Muscle of leg (tissue), 11 donors: ENCODE measurements around the gene KCNQ1OT1. TPM values are rescaled to one million over a fixed set of nuclear protein-coding genes. Genes with fewer than 3 reads are reported as not detected.

Experiments
- DNase-seq: peaks from one replicate; pipeline ENCODE4 v3.0.0; 2013
- H3K27ac ChIP-seq: one replicate; pipeline ENCODE4 v1.5.1; 2013; ENCODE audit warnings: mild to moderate bottlenecking, low read length, control low read depth
- H3K27me3 ChIP-seq: one replicate; pipeline ENCODE4 v1.6.1; 2013; ENCODE audit warnings: low read length; ENCODE audit not compliant: control insufficient read depth, insufficient read depth
- H3K36me3 ChIP-seq: one replicate; pipeline ENCODE4 v1.6.1; 2013; ENCODE audit warnings: low read length; ENCODE audit not compliant: control insufficient read depth, insufficient read depth
- H3K4me1 ChIP-seq: one replicate; pipeline ENCODE4 v1.6.1; 2013; ENCODE audit warnings: low read length; ENCODE audit not compliant: control insufficient read depth, insufficient read depth
- H3K4me3 ChIP-seq: one replicate; pipeline ENCODE4 v1.5.1; 2013; ENCODE audit warnings: low read length, control low read depth
- H3K9me3 ChIP-seq: replicated peaks from 2 replicates; pipeline ENCODE4 v1.6.1; 2013; ENCODE audit warnings: low read depth, low read length; ENCODE audit not compliant: control insufficient read depth
- WGBS: methylation state at CpG from one replicate; pipeline ENCODE4 v1.1.5; 2013; ENCODE audit warnings: missing lambda C conversion rate; ENCODE audit not compliant: insufficient coverage; 5-methylcytosine and 5-hydroxymethylcytosine counted together
- polyA plus RNA-seq, 8 donors: library from polyadenylated mRNA; unstranded; fragments of 120-200 nt; gene quantifications; one replicate each; pipeline versions ENCODE4 v1.2.1 to v1.2.3, GENCODE V29; 2013; ENCODE audit warnings: inconsistent platforms in 1 of 8, low replicate concordance in 1 of 8; ENCODE audit not compliant: insufficient read length in 8 of 8, insufficient read depth in 1 of 8
- total RNA-seq: library from RNA; stranded (reverse); fragments of 120-200 nt; gene quantifications from one replicate; pipeline ENCODE4 v1.2.4, GENCODE V29; 2013

The KCNQ1OT1 gene
- total and polyA plus RNA-seq, 9 donors: 0.45 to 10.8 (median 1.00) TPM

DNA sequence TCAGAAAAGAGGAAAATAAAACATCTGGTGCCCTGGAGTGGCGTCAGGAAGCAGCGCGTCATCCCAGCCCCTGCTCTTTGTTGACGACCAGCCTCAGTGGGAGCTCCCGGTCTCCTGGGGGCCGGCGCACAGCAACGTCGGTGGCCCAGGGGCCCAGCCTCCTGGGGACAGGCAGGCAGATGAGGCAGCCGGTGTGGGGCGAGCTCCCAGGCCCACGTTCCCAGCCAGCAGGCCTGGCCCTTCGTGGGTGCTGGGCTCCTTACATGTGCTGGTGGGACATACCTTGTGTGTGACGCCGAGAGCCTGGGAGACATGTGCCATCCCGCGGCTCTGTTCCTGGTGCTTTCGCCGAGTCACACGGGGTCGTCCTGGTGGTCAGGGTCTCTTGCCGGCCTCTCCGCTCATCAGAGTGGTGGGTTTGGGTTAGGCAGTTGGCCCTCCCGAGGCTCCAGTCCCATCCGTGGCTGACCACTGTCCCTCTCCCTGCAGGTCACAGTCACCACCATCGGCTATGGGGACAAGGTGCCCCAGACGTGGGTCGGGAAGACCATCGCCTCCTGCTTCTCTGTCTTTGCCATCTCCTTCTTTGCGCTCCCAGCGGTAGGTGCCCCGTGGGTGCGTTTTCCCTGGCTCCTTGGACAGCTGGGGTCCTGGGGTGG lies 116.7 kb downstream of the KCNQ1OT1 start:
- WGBS: 78% methylated on average over 29 of the region's 33 CpGs
- Histone ChIP-seq H3K27me3 (peaks cover 2% of the 10 kb centered on the region), H3K4me1 (peaks cover 31% of the 10 kb centered on the region), H3K4me3 (no peak overlapping the region), H3K36me3 (no peaks in the 10 kb centered on the region), H3K9me3 (no peaks in the 10 kb centered on the region), H3K27ac (peak overlapping the region; percentile 47)
- DNase-seq: no peak

GRCh38 chr11:2582351-2582945 lies 117.3 kb downstream of the KCNQ1OT1 start:
- no peaks in the 10 kb centered on the region for H3K9me3 ChIP-seq
- 51% methylated on average over 12 of the region's 12 CpGs for WGBS
- H3K36me3 ChIP-seq: no peaks in the 10 kb centered on the region
- peaks cover 37% of the 10 kb centered on the region for H3K4me1 ChIP-seq
- peaks cover 2% of the 10 kb centered on the region for H3K27me3 ChIP-seq
- H3K27ac ChIP-seq: peak overlapping the region; percentile 47
- H3K4me3 ChIP-seq: no peak overlapping the region
- DNase-seq: no peak

GRCh38 chr11:2581931-2582350 lies 117.9 kb downstream of the KCNQ1OT1 start:
- Histone ChIP-seq H3K27me3 (peaks cover 2% of the 10 kb centered on the region), H3K9me3 (no peaks in the 10 kb centered on the region), H3K36me3 (no peaks in the 10 kb centered on the region), H3K4me3 (no peak overlapping the region), H3K27ac (no peak overlapping the region), H3K4me1 (peaks cover 42% of the 10 kb centered on the region)
- 88% methylated on average over 23 of the region's 23 CpGs for WGBS
- no peak for DNase-seq

DNA sequence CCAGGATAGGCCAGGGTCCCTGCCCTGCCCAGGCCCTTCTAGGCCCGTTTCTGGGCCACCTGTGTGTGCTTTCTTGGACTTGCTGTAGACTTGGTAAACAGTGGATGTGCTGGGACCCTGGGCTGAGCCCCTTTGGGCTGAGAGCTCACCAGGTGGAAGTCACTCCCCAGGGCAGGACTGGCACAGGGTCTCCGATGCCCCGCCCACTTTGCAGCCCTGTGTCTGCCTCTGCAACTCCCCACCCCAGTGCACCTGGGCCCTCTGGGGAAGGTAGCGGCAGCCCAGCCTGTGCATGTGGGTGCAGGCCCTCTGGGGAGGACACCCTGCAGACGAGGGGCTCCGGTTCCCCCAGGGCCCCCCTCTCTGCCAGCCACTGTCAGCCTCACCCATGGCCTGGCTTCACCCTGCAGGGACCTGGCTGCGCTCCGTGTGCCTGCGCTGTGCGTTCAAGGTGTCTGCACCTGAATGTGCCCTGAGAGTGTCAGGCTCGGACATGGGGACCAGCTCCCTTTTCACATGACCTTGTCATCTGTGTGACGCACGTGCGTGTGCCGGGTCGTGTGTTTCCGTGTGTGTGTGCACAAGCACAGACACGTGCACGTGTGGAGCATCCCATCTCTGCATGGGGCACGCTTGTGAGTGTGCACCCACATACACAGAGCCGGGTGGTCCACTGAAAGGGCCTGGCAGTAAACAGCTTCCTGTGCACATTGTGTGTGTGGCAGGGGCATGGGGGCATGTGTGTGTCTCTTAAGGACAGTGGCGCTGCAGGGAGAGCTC lies 118.5 kb downstream of the KCNQ1OT1 start:
- DNase-seq: no peak
- 92% methylated on average over 22 of the region's 22 CpGs for WGBS
- Histone ChIP-seq H3K36me3 (no peaks in the 10 kb centered on the region), H3K27ac (no peak overlapping the region), H3K27me3 (peaks cover 2% of the 10 kb centered on the region), H3K4me1 (peaks cover 48% of the 10 kb centered on the region), H3K4me3 (no peak overlapping the region), H3K9me3 (no peaks in the 10 kb centered on the region)

DNA sequence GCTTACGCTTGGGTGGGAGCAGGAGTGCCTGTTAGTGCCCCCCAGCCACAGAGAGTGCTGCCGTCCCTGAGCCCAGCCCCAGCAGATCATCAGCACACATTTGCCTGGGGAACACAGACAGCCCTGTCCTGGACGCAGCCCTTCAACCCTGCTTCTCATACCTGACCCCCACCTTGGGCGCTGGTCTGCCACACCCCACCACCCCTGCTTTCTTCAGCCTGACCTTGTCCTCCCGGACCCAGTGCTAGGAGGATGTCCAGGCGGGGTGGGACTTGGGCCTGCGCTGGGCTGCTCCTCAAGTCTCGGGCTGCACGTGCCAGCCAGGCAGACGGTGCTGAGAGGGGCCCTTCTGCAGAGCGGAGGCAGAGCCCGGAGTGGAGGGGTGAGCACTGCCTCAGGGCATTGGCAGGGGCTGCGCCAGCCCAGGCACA lies 119.2 kb downstream of the KCNQ1OT1 start:
- 70% methylated on average over 12 of the region's 13 CpGs for WGBS
- Histone ChIP-seq H3K27me3 (peaks cover 6% of the 10 kb centered on the region), H3K4me1 (peaks cover 56% of the 10 kb centered on the region), H3K9me3 (no peaks in the 10 kb centered on the region), H3K4me3 (no peak overlapping the region), H3K36me3 (no peaks in the 10 kb centered on the region), H3K27ac (no peak overlapping the region)
- DNase-seq: no peak

DNA sequence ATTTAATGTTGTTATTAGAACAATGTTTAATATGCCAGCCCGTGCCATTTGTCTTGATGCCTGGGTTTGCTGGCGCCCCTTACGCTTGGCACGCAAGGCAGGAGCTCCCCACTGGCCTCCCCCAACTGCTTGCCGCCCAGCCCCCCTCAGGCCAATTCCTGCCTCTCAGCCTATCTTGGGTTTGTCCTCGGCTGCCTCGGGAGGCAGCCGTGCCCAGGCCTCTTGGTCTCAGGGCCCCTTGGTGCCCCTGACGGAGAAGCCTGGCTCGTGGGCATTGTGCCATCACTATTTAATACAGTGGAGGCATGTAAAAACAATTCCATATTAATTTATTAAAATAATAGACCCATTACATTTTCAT lies 119.8 kb downstream of the KCNQ1OT1 start:
- Histone ChIP-seq H3K27me3 (peaks cover 5% of the 10 kb centered on the region), H3K36me3 (no peaks in the 10 kb centered on the region), H3K27ac (no peak overlapping the region), H3K4me1 (peaks cover 61% of the 10 kb centered on the region), H3K9me3 (no peaks in the 10 kb centered on the region), H3K4me3 (no peak overlapping the region)
- DNase-seq: no peak
- 82% methylated on average over 4 of the region's 10 CpGs for WGBS

DNA sequence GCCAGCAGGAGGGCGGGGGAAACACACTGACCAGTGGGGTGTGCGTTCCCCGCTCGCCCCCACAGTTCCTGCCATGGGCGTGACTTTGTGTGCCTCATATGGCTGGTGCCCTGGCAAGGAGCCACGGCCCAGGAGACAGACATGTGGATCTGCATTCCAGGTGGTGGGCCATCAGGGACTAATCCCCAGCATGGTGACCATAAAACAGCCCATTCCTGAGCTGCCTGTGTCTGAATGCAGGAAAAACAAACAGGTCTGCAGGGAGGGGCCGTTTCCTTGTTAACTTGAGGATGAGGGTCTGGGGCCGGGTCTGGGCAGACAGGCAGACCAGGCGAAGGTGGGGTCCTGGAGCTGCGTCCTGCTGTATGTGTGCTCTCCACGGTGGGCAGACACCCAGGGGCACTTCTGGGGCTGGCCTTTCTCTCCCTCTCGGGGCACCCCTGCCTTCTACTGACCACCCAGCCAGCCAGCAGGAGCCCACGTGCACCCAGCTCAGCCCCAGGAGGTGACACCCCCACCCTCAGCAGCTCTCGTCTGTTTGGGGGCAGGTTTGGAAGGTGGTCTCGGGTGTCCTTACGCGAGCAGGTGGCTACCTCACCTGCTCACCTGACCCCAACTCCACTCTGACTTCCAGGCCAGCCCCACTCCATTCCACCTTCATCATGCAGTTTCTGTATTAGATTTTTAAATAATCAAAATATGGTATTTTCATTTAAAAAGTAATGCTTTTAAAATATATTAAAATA lies 120.3 kb downstream of the KCNQ1OT1 start:
- no peaks in the 10 kb centered on the region for H3K36me3 ChIP-seq
- DNase-seq: no peak
- WGBS: 36% methylated on average over 9 of the region's 17 CpGs
- peak overlapping the region; percentile 7 for H3K27ac ChIP-seq
- H3K27me3 ChIP-seq: peaks cover 5% of the 10 kb centered on the region
- no peaks in the 10 kb centered on the region for H3K9me3 ChIP-seq
- peaks cover 67% of the 10 kb centered on the region for H3K4me1 ChIP-seq
- no peak overlapping the region for H3K4me3 ChIP-seq

- DNase-seq: no peak
- Histone ChIP-seq H3K9me3 (no peaks in the 10 kb centered on the region), H3K27ac (no peak overlapping the region), H3K4me1 (peaks cover 73% of the 10 kb centered on the region), H3K4me3 (no peak overlapping the region), H3K27me3 (peaks cover 5% of the 10 kb centered on the region), H3K36me3 (no peaks in the 10 kb centered on the region)
- 61% methylated on average over 7 of the region's 7 CpGs for WGBS
Observed at GRCh38 chr11:2578929-2579270, 120.9 kb downstream of the KCNQ1OT1 start.

DNA sequence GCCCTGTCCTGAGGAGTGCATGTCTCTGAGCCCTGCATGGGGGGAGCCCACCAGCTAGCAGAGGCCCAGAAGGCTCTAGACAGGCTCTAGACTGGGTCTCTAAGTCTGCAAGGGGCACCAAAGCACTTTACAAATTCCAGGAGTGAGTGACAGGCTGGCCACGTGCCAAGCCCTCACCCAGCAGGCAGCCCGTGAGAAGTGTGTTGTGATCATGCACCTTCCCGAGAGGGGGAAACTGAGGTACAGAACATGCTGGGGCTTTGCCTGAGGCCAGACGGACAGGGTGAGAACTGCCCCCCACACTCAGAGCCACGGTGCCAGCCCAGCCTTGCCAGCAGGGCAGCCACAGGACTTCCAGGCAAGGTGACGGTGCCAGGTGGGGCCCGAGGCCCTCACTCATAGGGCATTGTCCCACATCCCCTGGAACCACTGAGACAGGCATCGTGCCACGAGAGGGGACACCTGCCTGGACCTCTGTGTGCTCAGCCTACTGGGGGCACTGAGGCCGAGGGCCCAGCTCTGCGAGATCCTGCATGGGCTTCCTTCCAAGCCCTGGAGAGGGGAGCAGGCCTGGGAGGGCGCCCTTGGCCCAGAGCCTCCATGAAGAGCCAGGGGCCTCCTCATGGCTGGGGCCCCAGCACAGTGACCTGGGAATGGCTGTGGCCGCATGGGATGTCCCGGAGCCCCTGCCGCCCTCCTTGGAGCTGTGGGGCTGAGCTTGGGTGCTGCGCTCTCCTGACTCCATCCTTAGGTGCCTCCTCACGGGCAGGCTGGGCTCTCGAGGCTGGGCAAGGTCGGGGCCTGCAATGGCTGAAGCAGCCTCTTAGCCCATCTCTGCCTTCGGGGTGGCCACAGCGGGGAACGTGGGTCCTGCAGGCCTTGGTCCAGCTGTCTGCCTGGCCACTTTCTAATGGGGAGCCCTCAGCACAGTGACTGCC lies 121.5 kb downstream of the KCNQ1OT1 start:
- no peak for DNase-seq
- H3K36me3 ChIP-seq: no peaks in the 10 kb centered on the region
- 89% methylated on average over 22 of the region's 22 CpGs for WGBS

More for the DNA sequence above, 121.5 kb downstream of the KCNQ1OT1 start:
- no peak overlapping the region for H3K4me3 ChIP-seq
- H3K4me1 ChIP-seq: peaks cover 75% of the 10 kb centered on the region
- peaks cover 5% of the 10 kb centered on the region for H3K27me3 ChIP-seq
- H3K27ac ChIP-seq: no peak overlapping the region
- no peaks in the 10 kb centered on the region for H3K9me3 ChIP-seq
